ENCODE results near the gene ALDH1L2. TPM values are rescaled to one million over a fixed set of nuclear protein-coding genes. Genes with fewer than 3 reads are reported as not detected.

Gene ALDH1L2
- total and polyA plus RNA-seq, 9 of the 15 experiments (the other 6 are each of a cell fraction or from before 2014, with no cell fraction given) = 1.1 to 9.9 (median 3.8) TPM

DNA sequence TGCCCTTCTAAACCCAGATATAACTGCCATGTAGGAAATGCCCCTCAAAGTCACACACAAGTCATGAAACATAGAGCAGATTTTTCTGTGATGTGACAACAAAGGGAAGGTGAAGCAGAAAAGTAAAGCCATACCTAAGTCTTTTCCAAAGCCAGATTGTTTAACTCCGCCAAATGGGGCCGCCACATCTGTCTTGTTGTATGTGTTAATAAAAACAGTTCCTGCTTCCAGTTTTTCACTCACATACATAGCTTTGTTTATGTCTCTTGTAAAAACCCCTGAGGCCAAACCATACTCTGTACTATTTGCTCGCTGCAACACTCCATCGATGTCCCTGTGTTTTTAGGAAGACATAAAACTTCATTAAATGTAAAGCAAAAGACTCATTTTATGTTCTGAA lies 57.8 kb downstream of the ALDH1L2 start:
- Histone ChIP-seq H3K9me1 (ENCODE audit: control insufficient read depth, insufficient read depth, low read length) (no peaks in the 10 kb centered on the region), H3K27ac (ENCODE audit: extremely low read depth, low read depth, low read length) (no peak overlapping the region), H3K27me3 (ENCODE audit: control insufficient read depth in 2 of 2, insufficient read depth in 2 of 2, low read length in 2 of 2) (no peaks in the 10 kb centered on the region), H3K9me3 (replicated peaks; ENCODE audit: control insufficient read depth, insufficient read depth, low read depth, low read length) (no peaks in the 10 kb centered on the region), H3K4me1 (replicated peaks in 1 of 2; ENCODE audit: control insufficient read depth in 2 of 2, insufficient read depth in 2 of 2, low read length in 2 of 2) (no peaks in the 10 kb centered on the region), H3K79me2 (ENCODE audit: control insufficient read depth, insufficient read depth, low read length) (no peaks in the 10 kb centered on the region), H3K4me3 (no peak overlapping the region), H3K9ac (ENCODE audit: insufficient read depth in 1 of 2, low read depth in 2 of 2, low read length in 2 of 2) (no peak overlapping the region), H2AFZ (ENCODE audit: low read depth, low read length) (no peak overlapping the region), H4K20me1 (replicated peaks; ENCODE audit: control insufficient read depth, insufficient read depth, low read length) (no peaks in the 10 kb centered on the region), H3K4me2 (ENCODE audit: insufficient read depth, low read length) (no peak overlapping the region), H3K36me3 (ENCODE audit: control insufficient read depth, insufficient read depth, low read length) (peaks cover under 1% of the 10 kb centered on the region; the same call in 2 of the 3 replicates)
- no TSS peak for BruUV-seq (replicated peaks)
- in situ Hi-C loops (cut with MboI) = no loop called here
- 81% methylated on average over 4 of the region's 4 CpGs for WGBS (ENCODE audit: insufficient coverage, low coverage, missing lambda C conversion rate)
- intact Hi-C loops (cut with micrococcal nuclease) = no loop called here
- TF ChIP-seq NFIX (CRISPR knock-in tag; IDR thresholded peaks at IDR 0.05; ENCODE audit: low read depth) = no peak
- TF ChIP-seq E2F1 (CRISPR knock-in tag; IDR thresholded peaks at IDR 0.05) = no peak
- TF ChIP-seq, protein P1, sequence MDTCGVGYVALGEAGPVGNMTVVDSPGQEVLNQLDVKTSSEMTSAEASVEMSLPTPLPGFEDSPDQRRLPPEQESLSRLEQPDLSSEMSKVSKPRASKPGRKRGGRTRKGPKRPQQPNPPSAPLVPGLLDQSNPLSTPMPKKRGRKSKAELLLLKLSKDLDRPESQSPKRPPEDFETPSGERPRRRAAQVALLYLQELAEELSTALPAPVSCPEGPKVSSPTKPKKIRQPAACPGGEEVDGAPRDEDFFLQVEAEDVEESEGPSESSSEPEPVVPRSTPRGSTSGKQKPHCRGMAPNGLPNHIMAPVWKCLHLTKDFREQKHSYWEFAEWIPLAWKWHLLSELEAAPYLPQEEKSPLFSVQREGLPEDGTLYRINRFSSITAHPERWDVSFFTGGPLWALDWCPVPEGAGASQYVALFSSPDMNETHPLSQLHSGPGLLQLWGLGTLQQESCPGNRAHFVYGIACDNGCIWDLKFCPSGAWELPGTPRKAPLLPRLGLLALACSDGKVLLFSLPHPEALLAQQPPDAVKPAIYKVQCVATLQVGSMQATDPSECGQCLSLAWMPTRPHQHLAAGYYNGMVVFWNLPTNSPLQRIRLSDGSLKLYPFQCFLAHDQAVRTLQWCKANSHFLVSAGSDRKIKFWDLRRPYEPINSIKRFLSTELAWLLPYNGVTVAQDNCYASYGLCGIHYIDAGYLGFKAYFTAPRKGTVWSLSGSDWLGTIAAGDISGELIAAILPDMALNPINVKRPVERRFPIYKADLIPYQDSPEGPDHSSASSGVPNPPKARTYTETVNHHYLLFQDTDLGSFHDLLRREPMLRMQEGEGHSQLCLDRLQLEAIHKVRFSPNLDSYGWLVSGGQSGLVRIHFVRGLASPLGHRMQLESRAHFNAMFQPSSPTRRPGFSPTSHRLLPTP (IDR thresholded peaks at IDR 0.05; ENCODE audit: borderline replicate concordance, extremely low read depth, insufficient read length) = no peak
- no peak for TF ChIP-seq EWSR1 (IDR thresholded peaks at IDR 0.05; ENCODE audit: borderline replicate concordance, low read depth, partially characterized antibody)
- no peak for TF ChIP-seq LEF1 (IDR thresholded peaks at IDR 0.05)
- TF ChIP-seq TCF15 (CRISPR knock-in tag; IDR thresholded peaks at IDR 0.05) = no peak
- TF ChIP-seq TOE1 (IDR thresholded peaks at IDR 0.05; ENCODE audit: borderline replicate concordance) = no peak
- TF ChIP-seq TOE1 (CRISPR knock-in tag; IDR thresholded peaks at IDR 0.05; ENCODE audit: borderline replicate concordance, low read depth) = no peak
- ChIA-PET POLR2A (no interaction called here), CTCF (ENCODE audit: low intra/inter-chr PET ratio) (no interaction called here)
- DNase-seq (ENCODE audit: extremely low read depth in 1 of 4, low spot score in 3 of 4) = no peak
- FAIRE-seq = no peak
- ATAC-seq = no peak

Data from K562 (cell line).